ENCODE results near the gene AKAP17A.

AKAP17A gene

DNA sequence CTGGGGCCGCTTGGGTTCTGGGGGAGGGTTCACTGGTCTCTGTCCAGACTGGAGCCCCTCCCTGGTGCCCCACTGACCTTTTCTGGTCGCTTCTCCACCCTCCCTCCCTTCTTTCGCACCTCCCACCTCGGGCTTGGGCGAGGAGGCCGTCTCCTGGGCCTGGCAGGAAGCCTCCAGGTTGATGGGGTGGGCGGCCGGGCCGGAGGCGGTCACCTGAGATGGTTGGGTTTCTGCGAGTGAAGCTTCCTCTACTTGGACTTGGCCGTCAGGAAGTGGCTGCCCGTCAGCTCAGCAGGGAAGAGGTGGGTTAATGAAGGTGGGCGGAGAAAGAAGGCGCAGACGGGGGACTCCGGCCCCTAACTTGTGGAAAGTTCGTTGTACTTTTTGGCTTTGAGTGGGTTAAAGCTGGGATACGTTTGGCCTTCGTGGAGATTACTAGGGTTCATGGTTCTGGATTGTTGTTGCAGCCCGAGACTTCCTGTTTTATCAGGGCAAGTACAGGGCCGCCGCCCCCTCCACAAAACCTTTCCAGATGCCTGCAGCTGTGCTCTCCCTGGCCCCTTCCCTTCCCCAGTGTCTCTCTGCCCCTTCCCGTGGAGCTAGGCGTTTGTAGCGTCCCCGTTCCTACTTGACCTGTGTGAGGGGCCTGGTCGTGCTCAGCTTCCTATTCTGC lies 1.2 kb downstream of the AKAP17A start:
- peak; percentile 41 to 59 for DNase-seq

DNA sequence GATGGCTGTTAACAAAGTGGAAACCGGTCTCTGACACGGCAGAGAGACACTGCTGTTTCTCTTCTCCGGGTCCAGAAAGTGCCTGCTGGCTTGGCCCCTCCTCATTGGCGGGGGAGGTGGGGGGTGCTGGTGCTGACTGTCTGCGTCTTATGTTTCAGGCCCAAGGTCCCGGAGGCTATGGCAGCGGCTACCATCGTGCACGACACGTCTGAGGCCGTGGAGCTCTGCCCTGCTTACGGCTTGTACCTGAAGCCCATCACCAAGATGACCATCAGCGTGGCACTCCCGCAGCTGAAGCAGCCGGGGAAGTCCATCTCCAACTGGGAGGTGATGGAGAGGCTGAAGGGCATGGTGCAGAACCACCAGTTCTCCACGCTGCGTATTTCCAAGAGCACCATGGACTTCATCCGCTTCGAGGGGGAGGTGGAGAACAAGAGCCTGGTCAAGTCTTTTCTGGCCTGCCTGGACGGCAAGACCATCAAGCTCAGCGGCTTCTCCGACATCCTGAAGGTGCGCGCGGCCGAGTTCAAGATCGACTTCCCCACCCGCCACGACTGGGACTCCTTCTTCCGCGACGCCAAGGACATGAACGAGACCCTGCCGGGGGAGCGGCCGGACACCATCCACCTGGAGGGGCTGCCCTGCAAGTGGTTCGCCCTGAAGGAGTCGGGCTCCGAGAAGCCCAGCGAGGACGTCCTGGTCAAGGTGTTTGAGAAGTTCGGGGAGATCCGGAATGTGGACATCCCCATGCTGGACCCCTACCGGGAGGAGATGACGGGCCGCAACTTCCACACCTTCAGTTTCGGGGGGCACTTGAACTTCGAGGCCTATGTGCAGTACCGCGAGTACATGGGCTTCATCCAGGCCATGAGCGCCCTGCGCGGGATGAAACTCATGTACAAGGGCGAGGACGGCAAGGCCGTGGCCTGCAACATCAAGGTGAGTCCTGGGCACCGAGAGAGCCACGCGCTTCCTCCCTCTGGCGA lies 2.2 kb downstream of the AKAP17A start:
- no peak for DNase-seq

More for the DNA sequence above, 1.2 kb downstream of the AKAP17A start:
- TF ChIP-seq POLR2A (IDR thresholded peaks at IDR 0.05; ENCODE audit: low read length) (no peak), GATA1 (IDR thresholded peaks at IDR 0.05; ENCODE audit: low read depth, low read length) (no peak)

GRCh38 chrX:1595711-1596060 lies 4.3 kb downstream of the AKAP17A start:
- TF ChIP-seq POLR2A (IDR thresholded peaks at IDR 0.05; ENCODE audit: low read length), result no peak
- no peak for TF ChIP-seq GATA1 (IDR thresholded peaks at IDR 0.05; ENCODE audit: low read depth, low read length)
- no peak for DNase-seq

More for the DNA sequence above, 2.2 kb downstream of the AKAP17A start:
- no peak for TF ChIP-seq GATA1 (IDR thresholded peaks at IDR 0.05; ENCODE audit: low read depth, low read length)
- TF ChIP-seq POLR2A (IDR thresholded peaks at IDR 0.05; ENCODE audit: low read length), result no peak

GRCh38 chrX:1596676-1597344 lies 5.4 kb downstream of the AKAP17A start:
- TF ChIP-seq GATA1 (IDR thresholded peaks at IDR 0.05; ENCODE audit: low read depth, low read length) (no peak), POLR2A (IDR thresholded peaks at IDR 0.05; ENCODE audit: low read length) (no peak)
- DNase-seq, result no peak

DNA sequence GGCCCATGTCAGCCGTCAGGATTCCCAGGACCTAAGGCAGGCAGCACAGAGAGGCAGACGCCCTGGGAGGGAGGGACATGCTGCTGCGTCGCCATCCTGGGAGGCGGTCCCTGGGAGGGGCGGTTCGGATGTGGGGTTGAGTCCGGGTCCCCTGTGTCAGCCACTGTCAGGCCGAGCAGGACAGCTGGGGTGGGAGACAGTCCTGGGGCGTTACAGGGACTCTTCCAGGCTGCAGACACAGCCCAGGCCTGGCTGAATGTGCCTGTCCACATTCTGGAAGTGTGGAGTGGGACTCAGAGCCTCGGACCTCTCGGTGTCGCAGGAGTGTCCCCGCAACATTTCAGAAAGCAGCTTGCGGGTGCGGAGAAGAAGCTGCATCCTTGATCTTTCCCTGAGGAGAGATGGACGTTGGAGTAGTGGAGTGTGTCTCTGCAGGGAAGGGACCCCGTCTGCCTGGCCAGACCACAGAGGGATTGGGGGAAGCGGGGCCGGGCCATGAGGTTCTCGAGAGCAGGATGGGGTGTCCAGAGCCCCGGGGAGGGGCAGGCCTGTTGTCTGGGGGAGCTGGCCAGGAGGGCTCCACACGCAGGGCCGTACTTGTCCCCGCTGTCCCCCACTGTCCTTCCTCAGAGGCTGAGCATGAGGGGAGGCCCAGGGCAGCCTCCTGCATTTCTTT lies 6.1 kb downstream of the AKAP17A start:
- TF ChIP-seq GATA1 (IDR thresholded peaks at IDR 0.05; ENCODE audit: low read depth, low read length), result no peak
- TF ChIP-seq POLR2A (IDR thresholded peaks at IDR 0.05; ENCODE audit: low read length), result no peak
- no peak for DNase-seq

GRCh38 chrX:1598021-1598875 lies 6.8 kb downstream of the AKAP17A start:
- peak; percentile 64 to 68 for DNase-seq
- TF ChIP-seq GATA1 (IDR thresholded peaks at IDR 0.05; ENCODE audit: low read depth, low read length) (no peak), POLR2A (IDR thresholded peaks at IDR 0.05; ENCODE audit: low read length) (no peak)

- TF ChIP-seq POLR2A (IDR thresholded peaks at IDR 0.05; ENCODE audit: low read length) (no peak), GATA1 (IDR thresholded peaks at IDR 0.05; ENCODE audit: low read depth, low read length) (no peak)
- DNase-seq, result no peak
Observed at GRCh38 chrX:1598876-1599790, 7.7 kb downstream of the AKAP17A start.

DNA sequence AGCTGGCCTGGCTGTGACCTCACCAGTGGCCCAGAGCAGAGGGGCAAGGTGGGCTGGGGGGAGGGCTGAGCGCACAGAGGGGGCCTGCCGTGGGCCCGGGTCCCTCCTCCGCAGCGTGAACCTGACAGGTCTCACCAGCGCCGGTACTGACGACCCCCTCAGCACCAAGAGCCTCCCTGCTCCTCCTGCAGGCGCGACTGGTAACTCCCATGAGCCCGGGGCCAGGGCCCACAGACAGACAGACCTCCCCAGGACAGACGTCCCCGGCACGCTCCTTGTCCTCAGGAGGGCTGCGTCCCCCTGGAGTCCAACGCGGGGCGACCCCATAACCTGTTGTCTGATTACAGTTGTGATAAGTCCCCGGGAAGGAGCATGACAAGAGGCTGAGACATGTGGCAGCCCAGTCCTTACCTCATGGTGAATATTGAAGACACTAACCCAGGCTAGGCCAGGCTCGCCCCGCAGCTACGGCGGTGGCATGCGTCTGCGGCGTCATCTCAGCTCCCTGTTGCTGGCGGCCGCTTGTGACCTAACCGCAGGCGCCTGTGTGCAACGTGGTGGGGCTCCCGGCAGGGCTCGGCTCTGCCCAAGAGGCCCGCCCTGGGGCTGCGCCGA lies 8.5 kb downstream of the AKAP17A start:
- TF ChIP-seq GATA1 (IDR thresholded peaks at IDR 0.05; ENCODE audit: low read depth, low read length), result no peak
- no peak for TF ChIP-seq POLR2A (IDR thresholded peaks at IDR 0.05; ENCODE audit: low read length)
- no peak for DNase-seq

DNA sequence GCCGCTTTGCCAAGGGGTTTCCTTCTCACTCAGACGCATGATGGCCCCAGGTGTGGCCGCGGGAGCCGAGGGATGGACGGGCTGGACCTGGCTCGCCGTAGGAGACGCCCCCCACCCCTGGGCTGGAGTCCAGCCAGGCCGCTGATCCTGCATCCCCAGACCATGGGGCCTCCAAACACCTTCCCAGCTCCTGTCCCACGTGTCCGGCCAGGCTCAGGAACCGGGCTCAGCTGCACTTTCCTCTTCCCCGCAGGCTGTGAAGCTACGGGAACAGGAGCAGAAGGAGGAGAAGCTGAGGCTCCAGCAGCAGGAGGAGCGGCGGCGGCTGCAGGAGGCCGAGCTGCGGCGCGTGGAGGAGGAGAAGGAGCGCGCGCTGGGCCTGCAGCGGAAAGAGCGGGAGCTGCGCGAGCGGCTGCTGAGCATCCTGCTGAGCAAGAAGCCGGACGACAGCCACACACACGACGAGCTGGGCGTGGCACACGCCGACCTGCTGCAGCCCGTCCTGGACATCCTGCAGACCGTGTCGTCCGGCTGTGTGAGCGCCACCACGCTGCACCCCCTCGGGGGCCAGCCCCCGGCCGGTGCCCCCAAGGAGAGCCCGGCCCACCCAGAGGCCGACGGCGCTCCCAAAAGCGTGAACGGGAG lies 9.1 kb downstream of the AKAP17A start:
- TF ChIP-seq GATA1 (IDR thresholded peaks at IDR 0.05; ENCODE audit: low read depth, low read length), result no peak
- TF ChIP-seq POLR2A (IDR thresholded peaks at IDR 0.05; ENCODE audit: low read length), result no peak
- no peak for DNase-seq

DNA sequence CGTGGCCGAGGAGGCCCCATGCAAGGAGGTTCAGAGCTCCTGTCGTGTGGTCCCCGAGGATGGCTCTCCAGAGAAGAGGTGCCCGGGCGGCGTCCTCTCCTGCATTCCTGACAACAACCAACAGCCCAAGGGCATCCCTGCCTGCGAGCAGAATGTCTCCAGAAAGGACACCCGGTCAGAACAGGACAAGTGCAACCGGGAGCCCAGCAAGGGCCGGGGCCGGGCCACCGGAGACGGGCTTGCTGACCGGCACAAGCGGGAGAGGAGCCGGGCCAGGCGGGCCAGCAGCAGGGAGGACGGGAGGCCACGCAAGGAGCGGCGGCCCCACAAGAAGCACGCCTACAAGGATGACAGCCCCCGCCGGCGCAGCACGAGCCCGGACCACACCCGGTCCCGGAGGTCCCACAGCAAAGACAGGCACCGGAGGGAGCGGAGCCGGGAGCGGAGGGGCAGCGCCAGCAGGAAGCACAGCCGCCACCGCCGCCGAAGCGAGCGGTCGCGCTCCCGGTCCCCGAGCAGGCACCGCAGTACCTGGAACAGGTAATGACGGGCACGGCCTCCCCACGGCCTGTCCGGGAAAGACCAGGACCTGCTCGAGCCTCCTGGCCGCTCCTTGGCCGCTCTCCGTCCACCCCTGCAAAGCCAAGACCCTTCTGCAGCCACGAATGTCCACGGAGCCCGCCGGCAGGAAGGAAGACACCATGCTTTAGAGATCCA lies 9.8 kb downstream of the AKAP17A start:
- no peak for DNase-seq

More for the DNA sequence above, 9.8 kb downstream of the AKAP17A start:
- no peak for TF ChIP-seq GATA1 (IDR thresholded peaks at IDR 0.05; ENCODE audit: low read depth, low read length)
- TF ChIP-seq POLR2A (IDR thresholded peaks at IDR 0.05; ENCODE audit: low read length), result no peak

All from erythroblast (primary cell).